ENCODE results near the gene PXDN.

GRCh38 chr2:1681323-1682180 lies 62.8 kb downstream of the PXDN start:
- TF ChIP-seq, protein P1, sequence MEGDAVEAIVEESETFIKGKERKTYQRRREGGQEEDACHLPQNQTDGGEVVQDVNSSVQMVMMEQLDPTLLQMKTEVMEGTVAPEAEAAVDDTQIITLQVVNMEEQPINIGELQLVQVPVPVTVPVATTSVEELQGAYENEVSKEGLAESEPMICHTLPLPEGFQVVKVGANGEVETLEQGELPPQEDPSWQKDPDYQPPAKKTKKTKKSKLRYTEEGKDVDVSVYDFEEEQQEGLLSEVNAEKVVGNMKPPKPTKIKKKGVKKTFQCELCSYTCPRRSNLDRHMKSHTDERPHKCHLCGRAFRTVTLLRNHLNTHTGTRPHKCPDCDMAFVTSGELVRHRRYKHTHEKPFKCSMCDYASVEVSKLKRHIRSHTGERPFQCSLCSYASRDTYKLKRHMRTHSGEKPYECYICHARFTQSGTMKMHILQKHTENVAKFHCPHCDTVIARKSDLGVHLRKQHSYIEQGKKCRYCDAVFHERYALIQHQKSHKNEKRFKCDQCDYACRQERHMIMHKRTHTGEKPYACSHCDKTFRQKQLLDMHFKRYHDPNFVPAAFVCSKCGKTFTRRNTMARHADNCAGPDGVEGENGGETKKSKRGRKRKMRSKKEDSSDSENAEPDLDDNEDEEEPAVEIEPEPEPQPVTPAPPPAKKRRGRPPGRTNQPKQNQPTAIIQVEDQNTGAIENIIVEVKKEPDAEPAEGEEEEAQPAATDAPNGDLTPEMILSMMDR (conservative IDR thresholded peaks at IDR 0.05; ENCODE audit: low read length) = no peak
- TF ChIP-seq EZH2phosphoT487 (IDR thresholded peaks at IDR 0.05; ENCODE audit: borderline replicate concordance) = no peak

All from Loucy (cell line).